Common myeloid progenitor, CD34-positive (primary cell): ENCODE measurements around the gene APP.
"Not testable (repeated sequence)": the region's sequence is repeated elsewhere in the genome, so short reads cannot be mapped to it uniquely, and the experiment has no call there.

Experiments
- CTCF ChIA-PET: fragments of 350-600 bp; sonication (Branson Sonifier 250); formaldehyde crosslinking; loops from one replicate; lab custom pipeline; 2021; ENCODE audit warnings: antibody characterized with exemption; lab: Charles Lee
- POLR2A ChIA-PET: fragments of 350-600 bp; sonication (Branson Sonifier 250); formaldehyde crosslinking; loops from one replicate; lab custom pipeline; 2021; ENCODE audit warnings: antibody characterized with exemption; lab: Charles Lee
- DNase-seq, 3 donors: peaks; one replicate each; pipeline versions ENCODE4 v3.0.0 to v3.0.0-alpha.2; 2013
- H3K27ac ChIP-seq, 2 experiments: 1 replicate in 1 of 2; 2 replicates in 1 of 2; pipeline ENCODE4 v1.7.0; 2013; ENCODE audit warnings: inconsistent platforms in 2 of 2, low read length in 2 of 2, mild to moderate bottlenecking in 2 of 2, low read depth in 1 of 2, moderate library complexity in 1 of 2; ENCODE audit not compliant: severe bottlenecking in 2 of 2, insufficient read depth in 1 of 2, poor library complexity in 1 of 2
- H3K27me3 ChIP-seq, 5 experiments: replicated peaks in 2 of 5; 1 replicate in 3 of 5; 2 replicates in 2 of 5; pipeline versions ENCODE4 v1.6.1 to v1.7.0; 2013; ENCODE audit warnings: low read length in 4 of 5, mild to moderate bottlenecking in 2 of 5, moderate library complexity in 2 of 5, inconsistent platforms in 1 of 5; ENCODE audit not compliant: insufficient read depth in 5 of 5, control insufficient read depth in 4 of 5
- H3K36me3 ChIP-seq, 4 experiments: 1 replicate in 2 of 4; 2 replicates in 2 of 4; pipeline versions ENCODE4 v1.6.1 to v1.7.0; 2013; ENCODE audit warnings: low read length in 3 of 4, control low read depth in 1 of 4, mild to moderate bottlenecking in 1 of 4; ENCODE audit not compliant: control insufficient read depth in 4 of 4, insufficient read depth in 4 of 4
- H3K4me1 ChIP-seq, 4 experiments: 1 replicate in 3 of 4; 2 replicates in 1 of 4; pipeline versions ENCODE4 v1.6.1 to v1.7.1; 2013; ENCODE audit warnings: low read length in 3 of 4, mild to moderate bottlenecking in 3 of 4, control low read depth in 1 of 4, inconsistent platforms in 1 of 4, moderate library complexity in 1 of 4; ENCODE audit not compliant: control insufficient read depth in 4 of 4, insufficient read depth in 4 of 4; ENCODE audit errors: control extremely low read depth in 1 of 4
- H3K4me3 ChIP-seq, 7 experiments: 1 replicate in 4 of 7; 2 replicates in 3 of 7; pipeline versions ENCODE4 v1.5.1 to v1.7.0; 2013; ENCODE audit warnings: mild to moderate bottlenecking in 7 of 7, low read length in 6 of 7, moderate library complexity in 6 of 7, inconsistent platforms in 2 of 7, low read depth in 2 of 7, control low read depth in 1 of 7; ENCODE audit not compliant: insufficient read depth in 4 of 7, control insufficient read depth in 1 of 7; ENCODE audit errors: extremely low read depth in 1 of 7
- H3K9me3 ChIP-seq, 5 experiments: 1 replicate in 4 of 5; 2 replicates in 1 of 5; pipeline versions ENCODE4 v1.6.1 to v1.7.1; 2013; ENCODE audit warnings: low read length in 4 of 5, mild to moderate bottlenecking in 2 of 5, inconsistent platforms in 1 of 5, low read depth in 1 of 5, moderate library complexity in 1 of 5; ENCODE audit not compliant: control insufficient read depth in 4 of 5, insufficient read depth in 2 of 5; ENCODE audit errors: control extremely low read depth in 1 of 5
- WGBS: methylation state at CpG from one replicate; pipeline ENCODE4 v1.1.5; 2013; ENCODE audit not compliant: insufficient coverage; 5-methylcytosine and 5-hydroxymethylcytosine counted together

Gene APP

GRCh38 chr21:26036916-26037315, 133.7 kb downstream of the APP start:
- CTCF ChIA-PET: interaction anchor here (1.2 kb wide), 1 partner anchor 19 kb away, joined by 3 read pairs; no protein-coding TSS in a partner anchor
- Histone ChIP-seq H3K4me1 (no peaks in the 10 kb centered on the region), H3K27ac (no peak overlapping the region), H3K9me3 (peaks cover 0 to 2% (median 0%) of the 10 kb centered on the region in 5 experiments), H3K27me3 (no peaks in the 10 kb centered on the region), H3K36me3 (peaks cover 0 to 32% (median 6%) of the 10 kb centered on the region in 4 experiments), H3K4me3 (no peak overlapping the region)
- DNase-seq: no peak
- POLR2A ChIA-PET: no interaction called here
- no CpG with 5 or more reads among the region's 4 CpGs for WGBS

GRCh38 chr21:26032263-26032662, 138.3 kb downstream of the APP start:
- no peak overlapping the region for H3K27ac ChIP-seq
- H3K36me3 ChIP-seq: peaks cover 3 to 49% (median 14%) of the 10 kb centered on the region in 4 experiments
- POLR2A ChIA-PET: no interaction called here
- peaks cover 0 to 5% (median 0%) of the 10 kb centered on the region in 5 experiments for H3K9me3 ChIP-seq
- 80% methylated on average over 1 of the region's 2 CpGs for WGBS
- no peak overlapping the region for H3K4me3 ChIP-seq
- CTCF ChIA-PET: no interaction called here
- H3K27me3 ChIP-seq: no peaks in the 10 kb centered on the region
- H3K4me1 ChIP-seq: no peaks in the 10 kb centered on the region
- no peak for DNase-seq

GRCh38 chr21:26028183-26028582, 142.4 kb downstream of the APP start:
- Histone ChIP-seq H3K27ac (no peak overlapping the region), H3K4me1 (no peaks in the 10 kb centered on the region), H3K27me3 (no peaks in the 10 kb centered on the region), H3K36me3 (peaks cover 3 to 43% (median 11%) of the 10 kb centered on the region in 4 experiments), H3K9me3 (peaks cover 0 to 4% (median 0%) of the 10 kb centered on the region in 5 experiments), H3K4me3 (no peak overlapping the region)
- CTCF ChIA-PET: no interaction called here
- POLR2A ChIA-PET: no interaction called here
- no peak for DNase-seq
- WGBS: 100% methylated on average over 1 of the region's 4 CpGs

- Histone ChIP-seq H3K27ac (no peak overlapping the region), H3K4me3 (no peak overlapping the region), H3K9me3 (peaks cover 0 to 4% (median 0%) of the 10 kb centered on the region in 5 experiments), H3K36me3 (peaks cover 3 to 39% (median 12%) of the 10 kb centered on the region in 4 experiments), H3K27me3 (no peaks in the 10 kb centered on the region), H3K4me1 (no peaks in the 10 kb centered on the region)
- WGBS: 98% methylated on average over 7 of the region's 8 CpGs
- CTCF ChIA-PET: no interaction called here
- POLR2A ChIA-PET: no interaction called here
- no peak for DNase-seq
Observed at GRCh38 chr21:26027696-26028095, 142.9 kb downstream of the APP start.

- DNase-seq: no peak
- no peaks in the 10 kb centered on the region for H3K27me3 ChIP-seq
- ChIA-PET CTCF (no interaction called here), POLR2A (no interaction called here)
- WGBS: 100% methylated on average over 2 of the region's 9 CpGs
- peaks cover 8 to 46% (median 14%) of the 10 kb centered on the region in 4 experiments for H3K36me3 ChIP-seq
- H3K27ac ChIP-seq: no peak overlapping the region
- H3K4me1 ChIP-seq: no peaks in the 10 kb centered on the region
- H3K4me3 ChIP-seq: no peak overlapping the region
- H3K9me3 ChIP-seq: no peaks in the 10 kb centered on the region
Observed at GRCh38 chr21:26025536-26026512, 144.7 kb downstream of the APP start.

- H3K27ac ChIP-seq, H3K4me3 ChIP-seq, H3K4me1 ChIP-seq, H3K9me3 ChIP-seq, CTCF ChIA-PET, H3K27me3 ChIP-seq, POLR2A ChIA-PET, DNase-seq: not testable (repeated sequence)
- WGBS: 100% methylated on average over 1 of the region's 4 CpGs
- peaks cover 6 to 54% (median 12%) of the 10 kb centered on the region in 4 experiments for H3K36me3 ChIP-seq
Observed at GRCh38 chr21:26023406-26023805, 147.2 kb downstream of the APP start.
